ENCODE measurements around the gene PARK7. TPM values are rescaled to one million over a fixed set of nuclear protein-coding genes. Genes with fewer than 3 reads are reported as not detected.
"Not testable (repeated sequence)": the region's sequence is repeated elsewhere in the genome, so short reads cannot be mapped to it uniquely, and the experiment has no call there.

PARK7 gene
- total and polyA plus RNA-seq, 4 donors: 140 to 392 (median 267) TPM

DNA sequence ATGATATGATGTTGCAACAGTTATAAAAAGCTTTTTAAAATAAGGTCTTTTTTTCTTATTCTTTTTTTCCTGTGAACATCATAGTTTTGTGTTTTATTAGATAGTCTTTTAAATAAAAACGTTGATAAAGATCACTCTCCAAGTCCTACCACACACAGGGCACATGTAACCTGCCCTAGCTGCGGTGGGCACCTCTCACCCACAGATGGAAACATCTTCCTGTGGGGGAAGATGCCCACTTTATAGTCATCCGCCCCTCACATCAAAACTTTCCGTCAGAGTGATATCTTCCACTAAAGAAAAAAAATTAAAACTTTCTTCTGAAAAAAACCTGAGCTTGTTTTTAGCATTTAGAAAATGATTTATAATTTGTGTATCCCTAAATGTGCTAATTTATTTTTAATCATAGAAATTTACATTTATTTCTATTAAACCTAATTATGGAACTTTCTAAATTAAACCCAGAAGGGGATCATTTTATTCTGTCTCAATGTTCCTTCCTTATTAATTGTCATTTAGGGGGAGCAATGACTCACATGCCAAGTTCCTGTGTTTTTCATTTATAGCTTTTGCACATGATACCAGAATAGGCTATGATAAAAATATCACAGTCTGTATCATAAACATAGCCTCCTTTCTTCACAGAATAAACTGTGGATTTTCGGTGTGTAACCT is 45.5 kb upstream of the PARK7 start:
- Histone ChIP-seq H3K4me1 (ENCODE audit: control insufficient read depth in 5 of 5, insufficient read depth in 5 of 5, low read length in 5 of 5) (no peaks in the 10 kb centered on the region), H3K36me3 (ENCODE audit: control insufficient read depth in 4 of 4, insufficient read depth in 4 of 4, low read length in 4 of 4) (no peaks in the 10 kb centered on the region), H3K27me3 (ENCODE audit: control insufficient read depth in 3 of 3, insufficient read depth in 3 of 3, low read length in 2 of 3) (peaks cover 0 to 2% (median 0%) of the 10 kb centered on the region in 3 donors), H3K4me3 (no peak overlapping the region), H3K27ac (ENCODE audit: low read depth in 1 of 2, low read length in 1 of 2) (no peak overlapping the region), H3K9ac (ENCODE audit: insufficient read depth in 1 of 2, low read length in 2 of 2) (no peak overlapping the region), H3K9me3 (ENCODE audit: control insufficient read depth in 4 of 4, insufficient read depth in 3 of 4, low read length in 3 of 4) (no peaks in the 10 kb centered on the region)
- TF ChIP-seq, protein P1, sequence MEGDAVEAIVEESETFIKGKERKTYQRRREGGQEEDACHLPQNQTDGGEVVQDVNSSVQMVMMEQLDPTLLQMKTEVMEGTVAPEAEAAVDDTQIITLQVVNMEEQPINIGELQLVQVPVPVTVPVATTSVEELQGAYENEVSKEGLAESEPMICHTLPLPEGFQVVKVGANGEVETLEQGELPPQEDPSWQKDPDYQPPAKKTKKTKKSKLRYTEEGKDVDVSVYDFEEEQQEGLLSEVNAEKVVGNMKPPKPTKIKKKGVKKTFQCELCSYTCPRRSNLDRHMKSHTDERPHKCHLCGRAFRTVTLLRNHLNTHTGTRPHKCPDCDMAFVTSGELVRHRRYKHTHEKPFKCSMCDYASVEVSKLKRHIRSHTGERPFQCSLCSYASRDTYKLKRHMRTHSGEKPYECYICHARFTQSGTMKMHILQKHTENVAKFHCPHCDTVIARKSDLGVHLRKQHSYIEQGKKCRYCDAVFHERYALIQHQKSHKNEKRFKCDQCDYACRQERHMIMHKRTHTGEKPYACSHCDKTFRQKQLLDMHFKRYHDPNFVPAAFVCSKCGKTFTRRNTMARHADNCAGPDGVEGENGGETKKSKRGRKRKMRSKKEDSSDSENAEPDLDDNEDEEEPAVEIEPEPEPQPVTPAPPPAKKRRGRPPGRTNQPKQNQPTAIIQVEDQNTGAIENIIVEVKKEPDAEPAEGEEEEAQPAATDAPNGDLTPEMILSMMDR (IDR thresholded peaks at IDR 0.05; ENCODE audit: control extremely low read depth, extremely low read depth): no peak
- ATAC-seq (ENCODE audit: insufficient read depth, low FRiP score) (no peak), DNase-seq (no peak)
- 64 to 76% methylated on average over 5 of the region's 5 CpGs for WGBS, 2 donors

GRCh38 chr1:7916501-7916830 is 45.0 kb upstream of the PARK7 start:
- Histone ChIP-seq H3K9ac (ENCODE audit: insufficient read depth in 1 of 2, low read length in 2 of 2) (no peak overlapping the region), H3K4me1 (ENCODE audit: control insufficient read depth in 5 of 5, insufficient read depth in 5 of 5, low read length in 5 of 5) (no peaks in the 10 kb centered on the region), H3K9me3 (ENCODE audit: control insufficient read depth in 4 of 4, insufficient read depth in 3 of 4, low read length in 3 of 4) (no peaks in the 10 kb centered on the region), H3K27ac (ENCODE audit: low read depth in 1 of 2, low read length in 1 of 2) (no peak overlapping the region), H3K27me3 (ENCODE audit: control insufficient read depth in 3 of 3, insufficient read depth in 3 of 3, low read length in 2 of 3) (peaks cover 0 to 2% (median 0%) of the 10 kb centered on the region in 3 donors), H3K36me3 (ENCODE audit: control insufficient read depth in 4 of 4, insufficient read depth in 4 of 4, low read length in 4 of 4) (no peaks in the 10 kb centered on the region), H3K4me3 (no peak overlapping the region)
- no peak for DNase-seq
- no peak for ATAC-seq (ENCODE audit: insufficient read depth, low FRiP score)
- WGBS, 2 donors: 80 to 86% methylated on average over 2 of the region's 2 CpGs
- TF ChIP-seq, protein P1 (IDR thresholded peaks at IDR 0.05; ENCODE audit: control extremely low read depth, extremely low read depth): no peak

GRCh38 chr1:7917971-7918370 is 43.5 kb upstream of the PARK7 start:
- H3K4me1 ChIP-seq (ENCODE audit: control insufficient read depth in 5 of 5, insufficient read depth in 5 of 5, low read length in 5 of 5); ATAC-seq (ENCODE audit: insufficient read depth, low FRiP score); H3K4me3 ChIP-seq; DNase-seq; H3K9ac ChIP-seq (ENCODE audit: insufficient read depth in 1 of 2, low read length in 2 of 2); H3K9me3 ChIP-seq (ENCODE audit: control insufficient read depth in 4 of 4, insufficient read depth in 3 of 4, low read length in 3 of 4); H3K27ac ChIP-seq (ENCODE audit: low read depth in 1 of 2, low read length in 1 of 2); H3K36me3 ChIP-seq (ENCODE audit: control insufficient read depth in 4 of 4, insufficient read depth in 4 of 4, low read length in 4 of 4); H3K27me3 ChIP-seq (ENCODE audit: control insufficient read depth in 3 of 3, insufficient read depth in 3 of 3, low read length in 2 of 3): not testable (repeated sequence)
- WGBS, 2 donors: 82 to 93% methylated on average over 5 of the region's 5 CpGs

DNA sequence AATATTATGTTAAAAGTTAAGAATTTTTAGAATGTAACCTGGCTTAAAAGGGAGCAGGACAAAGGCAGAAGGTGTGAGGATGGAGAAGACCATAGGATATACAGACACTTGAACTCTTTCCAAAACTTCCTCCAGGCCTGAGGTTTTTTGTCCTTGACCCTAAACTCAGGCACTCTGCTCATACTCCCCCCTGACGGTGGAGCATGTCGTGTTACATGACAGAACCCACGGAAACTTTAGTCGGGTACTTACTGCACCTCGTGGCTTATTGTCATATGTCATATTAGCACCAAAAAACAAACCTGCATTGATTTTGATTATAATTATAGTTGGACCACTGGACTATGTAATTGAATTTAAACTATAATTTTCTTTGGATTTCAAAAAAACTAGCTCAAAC is 41.6 kb upstream of the PARK7 start:
- no peak for ATAC-seq (ENCODE audit: insufficient read depth, low FRiP score)
- WGBS, 2 donors: 82 to 87% methylated on average over 5 of the region's 5 CpGs
- no peaks in the 10 kb centered on the region for H3K36me3 ChIP-seq (ENCODE audit: control insufficient read depth in 4 of 4, insufficient read depth in 4 of 4, low read length in 4 of 4)

More for the DNA sequence above, 41.6 kb upstream of the PARK7 start:
- H3K9ac ChIP-seq (ENCODE audit: insufficient read depth in 1 of 2, low read length in 2 of 2): no peak overlapping the region
- H3K4me1 ChIP-seq (ENCODE audit: control insufficient read depth in 5 of 5, insufficient read depth in 5 of 5, low read length in 5 of 5): no peaks in the 10 kb centered on the region
- no peak overlapping the region for H3K4me3 ChIP-seq
- peaks cover 0 to 2% (median 0%) of the 10 kb centered on the region in 3 donors for H3K27me3 ChIP-seq (ENCODE audit: control insufficient read depth in 3 of 3, insufficient read depth in 3 of 3, low read length in 2 of 3)
- TF ChIP-seq, protein P1 (IDR thresholded peaks at IDR 0.05; ENCODE audit: control extremely low read depth, extremely low read depth): no peak
- peaks cover 0 to 2% (median 0%) of the 10 kb centered on the region in 4 donors for H3K9me3 ChIP-seq (ENCODE audit: control insufficient read depth in 4 of 4, insufficient read depth in 3 of 4, low read length in 3 of 4)
- DNase-seq: no peak
- no peak overlapping the region for H3K27ac ChIP-seq (ENCODE audit: low read depth in 1 of 2, low read length in 1 of 2)

Measured in lung (tissue), 12 donors.